ENCODE results near the gene DOCK1.

DNA sequence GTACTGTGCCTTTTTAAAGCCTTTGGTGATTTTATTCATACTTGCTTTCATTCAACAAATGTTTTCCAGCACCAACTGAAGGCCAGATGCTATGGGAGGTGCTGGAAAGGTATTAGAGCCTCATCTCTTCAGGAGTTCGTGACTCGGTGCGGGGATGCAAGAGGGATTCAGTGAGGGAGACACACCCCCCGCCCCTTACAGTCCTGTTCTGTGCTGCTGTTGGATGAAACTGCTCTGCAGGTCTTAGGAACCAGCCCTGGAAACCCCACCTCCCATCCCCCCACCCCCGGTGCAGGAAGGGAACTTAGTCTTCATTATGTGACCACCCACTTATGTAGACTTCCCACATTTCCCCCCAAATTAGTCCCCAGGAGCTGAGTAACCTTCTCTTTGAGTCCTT lies 180.7 kb downstream of the DOCK1 start:
- TF ChIP-seq, protein P1, sequence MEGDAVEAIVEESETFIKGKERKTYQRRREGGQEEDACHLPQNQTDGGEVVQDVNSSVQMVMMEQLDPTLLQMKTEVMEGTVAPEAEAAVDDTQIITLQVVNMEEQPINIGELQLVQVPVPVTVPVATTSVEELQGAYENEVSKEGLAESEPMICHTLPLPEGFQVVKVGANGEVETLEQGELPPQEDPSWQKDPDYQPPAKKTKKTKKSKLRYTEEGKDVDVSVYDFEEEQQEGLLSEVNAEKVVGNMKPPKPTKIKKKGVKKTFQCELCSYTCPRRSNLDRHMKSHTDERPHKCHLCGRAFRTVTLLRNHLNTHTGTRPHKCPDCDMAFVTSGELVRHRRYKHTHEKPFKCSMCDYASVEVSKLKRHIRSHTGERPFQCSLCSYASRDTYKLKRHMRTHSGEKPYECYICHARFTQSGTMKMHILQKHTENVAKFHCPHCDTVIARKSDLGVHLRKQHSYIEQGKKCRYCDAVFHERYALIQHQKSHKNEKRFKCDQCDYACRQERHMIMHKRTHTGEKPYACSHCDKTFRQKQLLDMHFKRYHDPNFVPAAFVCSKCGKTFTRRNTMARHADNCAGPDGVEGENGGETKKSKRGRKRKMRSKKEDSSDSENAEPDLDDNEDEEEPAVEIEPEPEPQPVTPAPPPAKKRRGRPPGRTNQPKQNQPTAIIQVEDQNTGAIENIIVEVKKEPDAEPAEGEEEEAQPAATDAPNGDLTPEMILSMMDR (IDR thresholded peaks at IDR 0.05): no peak
- no peak for TF ChIP-seq POLR2A (IDR thresholded peaks at IDR 0.05)

Data from breast epithelium (tissue), 3 donors.